CD4-positive, alpha-beta T cell treated with Interleukin-1 beta for 1 hour (primary cell): ENCODE measurements around the gene CEACAM18.
A peak's percentile ranks its signal among the peaks of the same experiment; 100 is the strongest.
"Not testable (repeated sequence)": the region's sequence is repeated elsewhere in the genome, so short reads cannot be mapped to it uniquely, and the experiment has no call there.

Experiments used
- DNase-seq, 2 donors: peaks; one replicate each; pipeline ENCODE4 v3.0.0-alpha.2; 2020 to 2022

Gene CEACAM18

DNA sequence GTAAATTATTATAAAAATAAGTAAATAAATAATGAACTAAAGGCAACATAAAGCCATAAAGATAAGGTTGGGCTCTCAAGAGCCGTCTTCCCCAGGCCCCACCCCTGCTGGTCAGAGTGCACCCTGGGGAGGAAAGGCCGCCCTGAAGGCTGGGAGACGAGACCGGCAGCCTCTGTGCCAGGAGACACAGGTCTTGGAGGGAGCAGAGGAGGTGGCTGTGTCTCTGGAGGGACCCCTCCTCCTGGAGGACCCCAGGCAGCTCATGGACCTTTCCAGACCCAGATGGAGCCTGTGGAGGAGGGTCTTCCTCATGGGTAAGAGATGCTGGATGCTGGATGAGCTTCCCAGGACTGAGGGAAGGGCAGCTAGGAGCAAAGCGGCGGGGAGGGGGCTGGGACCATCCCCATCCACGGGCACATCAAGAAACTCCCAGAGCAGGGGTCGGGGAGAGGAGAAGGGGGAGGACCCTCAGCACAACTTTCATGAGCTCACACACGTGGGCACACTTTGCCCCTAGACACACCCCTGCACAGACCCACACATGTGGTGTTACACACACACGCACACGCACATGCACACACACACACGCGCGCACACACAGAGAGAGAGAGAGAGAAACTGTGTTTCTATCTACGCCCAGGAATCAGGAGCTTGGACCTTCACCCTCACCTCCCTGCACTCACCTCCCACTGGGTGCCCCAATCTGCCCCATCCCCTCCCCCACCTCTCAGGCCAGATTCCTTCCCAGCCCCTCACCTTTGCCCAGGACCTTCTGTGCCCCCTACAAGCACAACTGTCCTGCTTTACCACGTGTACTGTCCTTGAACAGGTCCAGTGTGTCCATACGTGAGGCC, at the start of gene CEACAM18:
CEACAM18 (plus strand) TSS at position 159 of the 854 bp plus-strand sequence.
- DNase-seq: no peak

- no peak for DNase-seq
Measured at GRCh38 chr19:51430221-51430620, 48.1 kb upstream of the CEACAM18 start.

DNA sequence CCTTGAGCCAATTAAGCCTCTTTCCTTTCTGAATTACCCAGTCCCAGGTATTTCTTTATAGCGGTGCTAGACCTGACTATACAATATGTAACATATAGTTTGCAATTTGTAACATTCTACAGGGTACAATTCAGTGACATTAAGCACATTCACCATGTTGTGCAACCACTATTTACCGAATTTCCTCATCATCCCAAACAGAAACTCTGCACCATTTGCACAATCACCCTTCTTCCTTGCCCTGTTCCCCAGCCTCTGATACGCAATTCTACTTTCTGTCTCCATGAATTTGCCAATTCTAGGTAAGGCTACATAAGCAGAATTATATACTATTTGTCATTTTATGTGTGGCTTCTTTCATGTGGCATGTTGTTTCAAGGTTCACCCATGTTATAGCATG, 47.2 kb upstream of the CEACAM18 start:
- no peak for DNase-seq

GRCh38 chr19:51433043-51433442, 45.3 kb upstream of the CEACAM18 start:
- no peak for DNase-seq

DNA sequence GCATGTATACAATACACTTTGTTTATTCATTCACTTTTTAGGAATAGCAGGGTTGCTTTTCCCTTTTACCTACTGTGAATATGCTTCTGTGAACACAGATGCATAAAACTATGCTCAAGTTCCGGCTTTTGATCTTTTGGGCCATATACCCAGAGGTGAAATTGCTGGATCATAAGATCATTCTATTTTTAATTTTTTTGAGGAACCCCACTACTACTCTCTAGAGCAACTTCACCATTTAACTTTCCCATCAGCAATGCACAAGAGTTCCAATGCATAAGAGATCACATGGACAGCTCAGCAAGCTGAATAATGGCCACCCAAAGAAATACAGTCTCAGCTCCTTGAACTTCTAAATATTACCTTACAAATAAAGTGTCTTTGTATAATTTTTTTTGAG, 43.9 kb upstream of the CEACAM18 start:
- no peak for DNase-seq

DNA sequence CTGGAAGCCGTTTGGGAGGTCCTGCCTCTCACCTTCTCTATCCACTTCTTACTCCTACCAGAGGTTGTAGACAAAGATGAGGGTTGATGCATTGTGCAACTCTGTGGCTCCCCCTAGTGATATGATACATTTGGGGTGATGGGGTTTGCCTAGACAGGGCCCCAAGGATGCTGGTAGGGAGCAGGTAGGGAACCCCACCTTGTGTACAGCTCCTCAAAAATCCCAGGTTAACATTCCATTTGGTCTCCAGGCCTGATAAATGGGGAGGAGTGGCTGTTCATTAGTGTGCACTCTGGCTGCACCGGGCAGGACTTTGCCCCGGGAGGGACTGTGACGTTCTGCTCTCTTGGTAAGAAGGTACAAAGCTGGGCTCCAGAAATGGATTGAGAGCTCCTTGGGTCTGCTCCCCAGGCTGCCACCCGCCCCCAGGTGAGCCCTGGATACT, 39.3 kb upstream of the CEACAM18 start:
- DNase-seq: peak; percentile 45 to 60

DNA sequence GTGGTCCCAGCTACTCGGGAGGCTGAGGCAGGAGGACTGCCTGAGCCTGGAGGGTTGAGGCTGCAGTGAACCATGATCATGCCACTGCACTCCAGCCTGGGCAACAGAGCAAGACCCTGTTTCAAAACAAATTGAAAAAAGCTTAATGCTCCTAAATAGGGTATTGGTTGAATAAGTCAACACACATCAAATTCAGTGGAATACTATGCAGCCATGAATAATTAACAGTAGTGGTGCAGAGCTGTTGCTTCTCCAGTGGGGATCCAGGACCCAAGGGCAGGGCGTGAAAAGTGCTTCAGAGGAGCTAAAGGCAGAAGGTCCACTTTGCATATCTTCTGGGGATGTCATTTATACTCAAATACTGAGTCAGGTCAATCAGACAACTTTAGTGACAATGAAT, 38.3 kb upstream of the CEACAM18 start:
- DNase-seq: no peak

DNA sequence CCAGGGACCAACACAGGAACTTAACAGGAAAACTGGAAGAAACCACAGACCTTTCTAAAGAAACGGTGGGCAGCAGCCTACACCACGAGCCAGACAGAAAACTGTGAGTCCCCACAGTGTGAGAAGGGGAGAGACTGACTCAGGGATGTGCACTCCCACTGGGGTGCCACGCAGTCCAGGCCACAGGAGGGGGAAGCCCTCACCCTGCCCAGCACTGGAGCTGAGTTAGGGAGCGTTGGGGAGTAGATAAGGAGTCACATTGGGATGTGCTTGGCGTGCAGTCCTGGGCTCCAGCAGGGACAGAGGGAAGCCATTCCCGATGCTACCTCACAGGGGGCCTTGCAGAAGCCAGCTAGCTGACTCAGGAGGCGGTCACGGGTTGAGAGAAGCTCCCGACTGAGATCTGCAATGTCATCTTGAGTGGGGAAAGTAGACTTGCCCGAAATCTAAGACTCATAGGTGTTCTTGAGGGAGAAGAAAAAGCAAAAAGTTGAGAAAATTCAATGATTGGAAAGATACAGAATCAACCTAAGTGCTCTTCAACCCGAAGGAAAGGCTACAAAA, 37.4 kb upstream of the CEACAM18 start:
- DNase-seq: no peak

- peak; percentile 81 to 87 for DNase-seq
Measured at GRCh38 chr19:51441410-51442390, 36.6 kb upstream of the CEACAM18 start.

- not testable (repeated sequence) for DNase-seq
Measured at GRCh38 chr19:51447510-51447909, 30.8 kb upstream of the CEACAM18 start.

GRCh38 chr19:51448011-51448410, 30.3 kb upstream of the CEACAM18 start:
- DNase-seq: no peak

- no peak for DNase-seq
Measured at GRCh38 chr19:51448411-51449016, 29.8 kb upstream of the CEACAM18 start.

- no peak for DNase-seq
Measured at GRCh38 chr19:51450730-51451307, 27.5 kb upstream of the CEACAM18 start.

DNA sequence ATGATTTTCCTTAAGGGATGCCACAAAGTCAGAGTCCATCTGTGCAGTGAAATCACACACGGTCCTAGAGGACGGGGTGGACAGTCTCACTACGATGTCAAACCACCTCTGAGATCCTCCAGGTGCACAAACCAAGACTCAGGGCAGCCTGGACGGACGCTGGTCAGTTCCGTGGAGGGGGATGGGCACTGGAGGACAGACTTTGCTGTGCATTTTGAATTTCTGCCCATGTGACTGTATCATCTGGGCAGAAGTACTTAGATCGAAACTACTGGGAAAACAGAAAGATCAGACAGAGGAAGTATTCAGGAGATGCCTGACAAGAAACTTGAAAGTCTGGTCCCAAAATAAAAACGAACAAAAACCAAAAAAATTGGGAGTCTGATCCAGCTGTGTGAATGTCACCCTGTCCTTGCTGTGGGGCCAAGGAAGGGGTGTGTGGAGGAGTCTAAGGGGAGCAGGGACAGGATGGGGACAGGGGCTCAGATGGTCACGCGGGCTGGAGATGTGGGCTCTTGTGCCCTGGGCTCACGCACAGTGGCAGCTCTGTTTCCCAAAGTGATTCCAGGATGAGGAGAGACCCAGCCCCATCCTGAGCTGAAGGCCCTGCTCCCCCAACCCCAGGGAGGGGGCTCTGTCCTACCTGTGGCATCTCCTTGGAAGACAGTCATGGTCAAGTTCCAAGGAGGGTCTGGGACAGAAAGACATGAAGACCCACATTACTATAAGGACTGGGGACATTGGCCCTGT, 21.6 kb upstream of the CEACAM18 start:
- DNase-seq: no peak

- DNase-seq: no peak
Measured at GRCh38 chr19:51457351-51458013, 20.9 kb upstream of the CEACAM18 start.

GRCh38 chr19:51458051-51458645, 20.2 kb upstream of the CEACAM18 start, which contains the start of gene SIGLEC8:
TSS of gene SIGLEC8 (minus strand) at chr19:51458454. CDS start at chr19:51458387, 67 bp downstream.
- DNase-seq: no peak

- no peak for DNase-seq
Measured at GRCh38 chr19:51458899-51459505, 19.3 kb upstream of the CEACAM18 start.

GRCh38 chr19:51460164-51460992, 18.0 kb upstream of the CEACAM18 start:
- DNase-seq: no peak

- DNase-seq: peak in 1 of 2 donors; percentile 19
Measured at GRCh38 chr19:51461723-51462161, 16.6 kb upstream of the CEACAM18 start.
